ENCODE results near the gene NRIP3.
"Not testable (repeated sequence)": the region's sequence is repeated elsewhere in the genome, so short reads cannot be mapped to it uniquely, and the experiment has no call there.

- not testable (repeated sequence) for TF ChIP-seq CTCF, POLR2A (IDR thresholded peaks at IDR 0.05)
Measured at GRCh38 chr11:8935789-8936188, 68.0 kb downstream of the NRIP3 start.
